ENCODE measurements around the gene OR9A2. TPM values are rescaled to one million over a fixed set of nuclear protein-coding genes. Genes with fewer than 3 reads are reported as not detected.

Gene OR9A2
- total RNA-seq, 1 experiment from 2014 or later: not detected

DNA sequence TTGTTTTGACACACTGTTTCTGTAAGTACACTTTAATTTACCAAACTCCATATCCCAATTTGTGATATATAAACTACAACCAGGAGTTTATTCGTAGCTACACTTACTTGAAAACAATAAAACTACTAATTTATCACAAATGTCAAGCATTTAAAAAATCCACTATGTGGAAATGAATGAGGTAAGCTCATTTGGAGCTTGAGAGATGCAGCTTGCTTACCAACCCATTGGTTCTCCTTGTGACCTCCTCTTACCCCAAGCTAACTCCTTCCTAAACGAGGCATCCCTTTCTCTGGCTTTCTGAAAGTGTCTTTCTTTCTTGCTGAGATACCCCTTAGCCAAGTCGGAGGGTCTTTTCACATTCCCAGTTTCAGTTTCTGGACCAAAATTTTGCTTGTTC, 27.7 kb upstream of the OR9A2 start:
- WGBS (ENCODE audit: extremely low coverage, insufficient read length, low lambda C conversion rate): 100% methylated on average over 1 of the region's 3 CpGs
- H3K4me1 Mint-ChIP-seq: no peaks in the 10 kb centered on the region

More for the DNA sequence above, 27.7 kb upstream of the OR9A2 start:
- no peak overlapping the region for H4K5ac ChIP-seq (ENCODE audit: insufficient read length, low read depth, low read length)
- no peaks in the 10 kb centered on the region for H4K20me1 ChIP-seq (ENCODE audit: control insufficient read depth, insufficient read depth, insufficient read length)
- no peaks in the 10 kb centered on the region for H3K4me1 ChIP-seq (ENCODE audit: insufficient read depth, low read length)
- TF ChIP-seq, protein P1, sequence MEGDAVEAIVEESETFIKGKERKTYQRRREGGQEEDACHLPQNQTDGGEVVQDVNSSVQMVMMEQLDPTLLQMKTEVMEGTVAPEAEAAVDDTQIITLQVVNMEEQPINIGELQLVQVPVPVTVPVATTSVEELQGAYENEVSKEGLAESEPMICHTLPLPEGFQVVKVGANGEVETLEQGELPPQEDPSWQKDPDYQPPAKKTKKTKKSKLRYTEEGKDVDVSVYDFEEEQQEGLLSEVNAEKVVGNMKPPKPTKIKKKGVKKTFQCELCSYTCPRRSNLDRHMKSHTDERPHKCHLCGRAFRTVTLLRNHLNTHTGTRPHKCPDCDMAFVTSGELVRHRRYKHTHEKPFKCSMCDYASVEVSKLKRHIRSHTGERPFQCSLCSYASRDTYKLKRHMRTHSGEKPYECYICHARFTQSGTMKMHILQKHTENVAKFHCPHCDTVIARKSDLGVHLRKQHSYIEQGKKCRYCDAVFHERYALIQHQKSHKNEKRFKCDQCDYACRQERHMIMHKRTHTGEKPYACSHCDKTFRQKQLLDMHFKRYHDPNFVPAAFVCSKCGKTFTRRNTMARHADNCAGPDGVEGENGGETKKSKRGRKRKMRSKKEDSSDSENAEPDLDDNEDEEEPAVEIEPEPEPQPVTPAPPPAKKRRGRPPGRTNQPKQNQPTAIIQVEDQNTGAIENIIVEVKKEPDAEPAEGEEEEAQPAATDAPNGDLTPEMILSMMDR (conservative IDR thresholded peaks at IDR 0.05): no peak
- no peaks in the 10 kb centered on the region for H3K79me1 ChIP-seq (ENCODE audit: insufficient read depth, low read depth, low read length, poor library complexity, severe bottlenecking)
- H2BK5ac ChIP-seq (ENCODE audit: insufficient read length, low read length): no peak overlapping the region
- no peak overlapping the region for H3K27ac ChIP-seq (ENCODE audit: insufficient read length, low read depth, low read length)
- no peak overlapping the region for H3K27ac Mint-ChIP-seq
- no peak overlapping the region for H3K23ac ChIP-seq (ENCODE audit: insufficient read length, low read depth, low read length)
- no peak overlapping the region for H2BK12ac ChIP-seq (ENCODE audit: insufficient read length, low read depth, low read length)
- no peak overlapping the region for H3K56ac ChIP-seq (ENCODE audit: insufficient read length, low read depth, low read length)
- no peak overlapping the region for H2BK20ac ChIP-seq (ENCODE audit: low read depth, low read length, poor library complexity, severe bottlenecking)
- no peak overlapping the region for H4K8ac ChIP-seq (replicated peaks; ENCODE audit: insufficient read length, low read depth, low read length)
- no peak overlapping the region for H3K9ac ChIP-seq (ENCODE audit: extremely low read depth, insufficient read length, low read length)
- no peaks in the 10 kb centered on the region for H3K27me3 ChIP-seq (ENCODE audit: insufficient read depth, low read length)
- H3K36me3 Mint-ChIP-seq (ENCODE audit: insufficient read depth in 1 of 3, low read depth in 3 of 3): no peaks in the 10 kb centered on the region
- no peaks in the 10 kb centered on the region for H3K23me2 ChIP-seq (ENCODE audit: insufficient read length, low read depth, low read length, poor library complexity, severe bottlenecking)
- no peak overlapping the region for H4K91ac ChIP-seq (ENCODE audit: insufficient read length, low read depth, low read length)
- H2BK15ac ChIP-seq (ENCODE audit: low read depth, low read length): no peak overlapping the region
- no peak overlapping the region for H3K4ac ChIP-seq (ENCODE audit: low read depth, low read length)
- H3K18ac ChIP-seq (ENCODE audit: insufficient read length, low read depth, low read length): no peak overlapping the region
- no peaks in the 10 kb centered on the region; a peak in 1 of 5 replicates for H3K9me3 Mint-ChIP-seq
- no peak overlapping the region for H3T11ph ChIP-seq (ENCODE audit: low read length)
- H3K14ac ChIP-seq (ENCODE audit: insufficient read depth, low read length): no peak overlapping the region
- no peaks in the 10 kb centered on the region; the same call in none of the 2 replicates for H3K27me3 Mint-ChIP-seq (ENCODE audit: low read depth)
- no peak overlapping the region for H2AK5ac ChIP-seq (ENCODE audit: insufficient read length, low read length)
- H3K79me2 ChIP-seq (ENCODE audit: insufficient read depth, low read length): no peaks in the 10 kb centered on the region
- no peak overlapping the region for H2BK120ac ChIP-seq (ENCODE audit: low read depth, low read length, poor library complexity, severe bottlenecking)
- no peak for DNase-seq
- no peak overlapping the region for H2AFZ ChIP-seq (ENCODE audit: low read length)
- H3K4me2 ChIP-seq (ENCODE audit: insufficient read depth, insufficient read length, low read length): no peak overlapping the region
- H3K9me3 ChIP-seq (ENCODE audit: control insufficient read depth, low read depth, low read length): no peaks in the 10 kb centered on the region
- H3K4me3 Mint-ChIP-seq: no peak overlapping the region

Measured in H9 (cell line).